ENCODE results near the gene NUP54.

The NUP54 gene

GRCh38 chr4:76160355-76160754 is 12.2 kb upstream of the NUP54 start:
- TF ChIP-seq CTCF (IDR thresholded peaks at IDR 0.05; ENCODE audit: insufficient read depth, low read length, missing control alignments), result no peak
- ChIA-PET CTCF (interaction anchor here (0.9 to 1.2 kb wide), 2 partner anchors 9 to 19 kb away, joined by 3 to 4 read pairs; no protein-coding TSS in a partner anchor), POLR2A (no interaction called here)
- H3K4me3 ChIP-seq (ENCODE audit: low read depth, low read length), result no peak overlapping the region
- no peak for DNase-seq (ENCODE audit: low read depth, low spot score)

GRCh38 chr4:76156635-76157034 is 8.4 kb upstream of the NUP54 start:
- no peak for DNase-seq (ENCODE audit: low read depth, low spot score)
- H3K4me3 ChIP-seq (ENCODE audit: low read depth, low read length), result no peak overlapping the region
- POLR2A ChIA-PET, result interaction anchor here (0.6 kb wide), 1 partner anchor 23 kb away, joined by 4 read pairs; no protein-coding TSS in a partner anchor
- no peak for TF ChIP-seq CTCF (IDR thresholded peaks at IDR 0.05; ENCODE audit: insufficient read depth, low read length, missing control alignments)
- CTCF ChIA-PET, result interaction anchor here (4.2 kb wide), 1 partner anchor 23 kb away, joined by 28 read pairs; no protein-coding TSS in a partner anchor

- CTCF ChIA-PET, result interaction anchor here (4.2 kb wide), 1 partner anchor 24 kb away, joined by 28 read pairs; no protein-coding TSS in a partner anchor
- POLR2A ChIA-PET, result interaction anchor here (0.6 kb wide), 1 partner anchor 23 kb away, joined by 4 read pairs; no protein-coding TSS in a partner anchor
- DNase-seq (ENCODE audit: low read depth, low spot score), result no peak
- no peak overlapping the region for H3K4me3 ChIP-seq (ENCODE audit: low read depth, low read length)
- no peak for TF ChIP-seq CTCF (IDR thresholded peaks at IDR 0.05; ENCODE audit: insufficient read depth, low read length, missing control alignments)
Measured at GRCh38 chr4:76155979-76156378, 7.8 kb upstream of the NUP54 start.

GRCh38 chr4:76153356-76153755 is 5.2 kb upstream of the NUP54 start:
- no peak for TF ChIP-seq CTCF (IDR thresholded peaks at IDR 0.05; ENCODE audit: insufficient read depth, low read length, missing control alignments)
- POLR2A ChIA-PET, result no interaction called here
- no peak overlapping the region for H3K4me3 ChIP-seq (ENCODE audit: low read depth, low read length)
- CTCF ChIA-PET, result interaction anchor here (5.4 kb wide), 1 partner anchor 26 kb away, joined by 57 read pairs; no protein-coding TSS in a partner anchor
- DNase-seq (ENCODE audit: low read depth, low spot score), result no peak

- no peak for DNase-seq (ENCODE audit: low read depth, low spot score)
- POLR2A ChIA-PET, result interaction anchor here (1.2 kb wide), 1 partner anchor 159 kb away, joined by 4 read pairs; the partner anchor contains the start of gene STBD1
- H3K4me3 ChIP-seq (ENCODE audit: low read depth, low read length), result peak overlapping the region; percentile 94
- CTCF ChIA-PET, result interaction anchor here (5.4 kb wide), 1 partner anchor 32 kb away, joined by 57 read pairs; no protein-coding TSS in a partner anchor
- TF ChIP-seq CTCF (IDR thresholded peaks at IDR 0.05; ENCODE audit: insufficient read depth, low read length, missing control alignments), result no peak
Measured at GRCh38 chr4:76147454-76148141, 599 bp downstream of the NUP54 start.

GRCh38 chr4:76144546-76144945 is 3.7 kb downstream of the NUP54 start:
- H3K4me3 ChIP-seq (ENCODE audit: low read depth, low read length), result no peak overlapping the region
- DNase-seq (ENCODE audit: low read depth, low spot score), result no peak
- no peak for TF ChIP-seq CTCF (IDR thresholded peaks at IDR 0.05; ENCODE audit: insufficient read depth, low read length, missing control alignments)
- CTCF ChIA-PET, result interaction anchor here (1.5 to 1.8 kb wide), 2 partner anchors 36 to 149 kb away, joined by 5 to 8 read pairs; no protein-coding TSS in a partner anchor
- POLR2A ChIA-PET, result no interaction called here

Data from AG04449 (cell line).